ENCODE results near the gene RERG. TPM values are rescaled to one million over a fixed set of nuclear protein-coding genes. Genes with fewer than 3 reads are reported as not detected.

RERG gene
- total RNA-seq, 3 donors from 2014 or later (not counting 1 experiment from before 2014, with no cell fraction given) = not detected

DNA sequence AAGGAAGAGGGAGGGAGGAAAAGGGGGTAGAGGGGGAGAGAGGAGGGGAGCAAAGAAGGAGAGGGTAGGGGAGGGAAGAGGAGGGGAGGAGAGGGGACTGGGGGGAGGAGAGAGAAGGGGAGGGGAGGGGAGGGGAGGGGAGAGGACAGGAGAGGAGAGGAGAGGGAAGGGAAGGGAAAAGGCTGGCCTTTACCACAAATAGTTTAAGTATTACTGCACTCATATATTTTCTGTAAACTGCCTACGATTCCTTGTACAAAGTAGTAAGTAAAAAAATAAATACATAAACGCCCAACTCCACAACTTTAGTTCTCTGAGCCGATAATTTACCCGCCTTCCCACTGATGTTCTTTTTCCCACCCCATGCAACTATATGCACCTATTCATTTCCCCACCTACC is 23.7 kb upstream of the RERG start:
- peaks cover 30 to 60% of the 10 kb centered on the region in 2 donors for H3K27me3 Mint-ChIP-seq (ENCODE audit: low read depth in 2 of 2)
- Histone ChIP-seq H3K27me3 (ENCODE audit: control insufficient read depth, insufficient read depth, low read length) (peaks cover 2% of the 10 kb centered on the region), H3K36me3 (ENCODE audit: control insufficient read depth, insufficient read depth, low read length) (no peaks in the 10 kb centered on the region), H3K27ac (ENCODE audit: low read length) (no peak overlapping the region), H3K9me3 (ENCODE audit: control insufficient read depth, insufficient read depth, low read length) (no peaks in the 10 kb centered on the region), H3K4me3 (ENCODE audit: low read length) (no peak overlapping the region), H3K4me1 (ENCODE audit: control insufficient read depth, insufficient read depth, low read length) (no peaks in the 10 kb centered on the region)
- 92% methylated on average over 3 of the region's 4 CpGs for WGBS (ENCODE audit: insufficient coverage)
- no peak overlapping the region for H3K27ac Mint-ChIP-seq
- peaks cover 9 to 10% of the 10 kb centered on the region in 2 donors for H3K9me3 Mint-ChIP-seq
- no peaks in the 10 kb centered on the region for H3K4me1 Mint-ChIP-seq
- DNase-seq (no peak), ATAC-seq (no peak)
- TF ChIP-seq, protein P1, sequence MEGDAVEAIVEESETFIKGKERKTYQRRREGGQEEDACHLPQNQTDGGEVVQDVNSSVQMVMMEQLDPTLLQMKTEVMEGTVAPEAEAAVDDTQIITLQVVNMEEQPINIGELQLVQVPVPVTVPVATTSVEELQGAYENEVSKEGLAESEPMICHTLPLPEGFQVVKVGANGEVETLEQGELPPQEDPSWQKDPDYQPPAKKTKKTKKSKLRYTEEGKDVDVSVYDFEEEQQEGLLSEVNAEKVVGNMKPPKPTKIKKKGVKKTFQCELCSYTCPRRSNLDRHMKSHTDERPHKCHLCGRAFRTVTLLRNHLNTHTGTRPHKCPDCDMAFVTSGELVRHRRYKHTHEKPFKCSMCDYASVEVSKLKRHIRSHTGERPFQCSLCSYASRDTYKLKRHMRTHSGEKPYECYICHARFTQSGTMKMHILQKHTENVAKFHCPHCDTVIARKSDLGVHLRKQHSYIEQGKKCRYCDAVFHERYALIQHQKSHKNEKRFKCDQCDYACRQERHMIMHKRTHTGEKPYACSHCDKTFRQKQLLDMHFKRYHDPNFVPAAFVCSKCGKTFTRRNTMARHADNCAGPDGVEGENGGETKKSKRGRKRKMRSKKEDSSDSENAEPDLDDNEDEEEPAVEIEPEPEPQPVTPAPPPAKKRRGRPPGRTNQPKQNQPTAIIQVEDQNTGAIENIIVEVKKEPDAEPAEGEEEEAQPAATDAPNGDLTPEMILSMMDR (IDR thresholded peaks at IDR 0.05) = no peak
- intact Hi-C loops (cut with micrococcal nuclease) = no loop called here
- peaks cover 15% of the 10 kb centered on the region for H3K36me3 Mint-ChIP-seq
- no peak overlapping the region for H3K4me3 Mint-ChIP-seq

DNA sequence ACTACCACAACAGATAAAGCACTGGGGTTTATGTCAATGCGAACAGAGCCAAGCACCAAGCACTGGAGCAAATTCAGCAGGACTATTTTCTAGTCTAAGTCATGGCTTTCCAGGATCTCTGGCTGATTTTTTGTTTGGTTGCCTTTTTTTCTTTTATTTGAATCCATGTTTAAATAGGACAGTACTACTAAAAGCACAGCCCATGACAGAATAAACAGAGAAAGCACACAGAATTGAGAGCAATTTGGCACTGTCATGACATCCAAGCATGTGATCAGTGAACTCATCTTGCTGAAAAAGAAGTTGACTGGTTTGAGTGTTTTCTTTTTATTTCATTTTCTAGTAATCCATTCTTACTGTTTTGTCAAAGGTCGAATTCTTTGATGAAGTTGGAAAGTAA is 23.1 kb upstream of the RERG start:
- H3K27me3 Mint-ChIP-seq (ENCODE audit: low read depth in 2 of 2) = peaks cover 27 to 54% of the 10 kb centered on the region in 2 donors
- peaks cover 9 to 10% of the 10 kb centered on the region in 2 donors for H3K9me3 Mint-ChIP-seq
- no peaks in the 10 kb centered on the region for H3K4me1 Mint-ChIP-seq
- DNase-seq (no peak), ATAC-seq (no peak)
- peaks cover 15% of the 10 kb centered on the region for H3K36me3 Mint-ChIP-seq
- intact Hi-C loops (cut with micrococcal nuclease) = no loop called here
- WGBS (ENCODE audit: insufficient coverage) = 47% methylated on average over 2 of the region's 2 CpGs
- no peak overlapping the region for H3K27ac ChIP-seq (ENCODE audit: low read length)
- no peaks in the 10 kb centered on the region for H3K4me1 ChIP-seq (ENCODE audit: control insufficient read depth, insufficient read depth, low read length)
- TF ChIP-seq, protein P1 (IDR thresholded peaks at IDR 0.05) = no peak
- H3K4me3 ChIP-seq (ENCODE audit: low read length) = no peak overlapping the region
- H3K4me3 Mint-ChIP-seq = no peak overlapping the region
- H3K27ac Mint-ChIP-seq = no peak overlapping the region
- H3K36me3 ChIP-seq (ENCODE audit: control insufficient read depth, insufficient read depth, low read length) = no peaks in the 10 kb centered on the region
- peaks cover 2% of the 10 kb centered on the region for H3K27me3 ChIP-seq (ENCODE audit: control insufficient read depth, insufficient read depth, low read length)
- no peaks in the 10 kb centered on the region for H3K9me3 ChIP-seq (ENCODE audit: control insufficient read depth, insufficient read depth, low read length)

DNA sequence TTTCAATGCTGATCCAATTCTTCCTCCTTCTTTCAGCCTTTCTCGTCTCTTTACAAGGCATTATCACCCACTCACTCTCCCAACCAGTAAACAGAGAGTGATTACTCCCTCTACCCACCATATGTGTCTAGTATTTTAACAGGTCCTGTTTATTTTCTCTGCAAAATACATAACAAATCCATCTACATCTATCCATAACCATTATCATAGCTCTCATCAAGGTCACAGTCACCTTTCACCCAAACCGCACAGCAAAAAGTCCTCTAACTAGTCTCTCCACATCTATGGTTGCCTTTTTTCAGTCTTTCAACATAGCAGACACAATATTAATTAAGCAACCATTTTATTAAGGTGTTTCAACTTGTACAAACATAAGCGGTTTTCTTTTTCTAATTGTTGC is 21.9 kb upstream of the RERG start:
- Mint-ChIP-seq H3K4me1 (no peaks in the 10 kb centered on the region), H3K4me3 (no peak overlapping the region), H3K36me3 (peaks cover 15% of the 10 kb centered on the region), H3K9me3 (peaks cover 6 to 9% of the 10 kb centered on the region in 2 donors), H3K27me3 (ENCODE audit: low read depth in 2 of 2) (peaks cover 22 to 46% of the 10 kb centered on the region in 2 donors), H3K27ac (no peak overlapping the region)
- Histone ChIP-seq H3K9me3 (ENCODE audit: control insufficient read depth, insufficient read depth, low read length) (no peaks in the 10 kb centered on the region), H3K4me3 (ENCODE audit: low read length) (no peak overlapping the region), H3K36me3 (ENCODE audit: control insufficient read depth, insufficient read depth, low read length) (no peaks in the 10 kb centered on the region), H3K4me1 (ENCODE audit: control insufficient read depth, insufficient read depth, low read length) (no peaks in the 10 kb centered on the region), H3K27me3 (ENCODE audit: control insufficient read depth, insufficient read depth, low read length) (peaks cover 2% of the 10 kb centered on the region), H3K27ac (ENCODE audit: low read length) (no peak overlapping the region)
- DNase-seq (no peak), ATAC-seq (no peak)
- 81% methylated on average over 3 of the region's 3 CpGs for WGBS (ENCODE audit: insufficient coverage)
- TF ChIP-seq, protein P1 (IDR thresholded peaks at IDR 0.05) = no peak
- intact Hi-C loops (cut with micrococcal nuclease) = no loop called here

DNA sequence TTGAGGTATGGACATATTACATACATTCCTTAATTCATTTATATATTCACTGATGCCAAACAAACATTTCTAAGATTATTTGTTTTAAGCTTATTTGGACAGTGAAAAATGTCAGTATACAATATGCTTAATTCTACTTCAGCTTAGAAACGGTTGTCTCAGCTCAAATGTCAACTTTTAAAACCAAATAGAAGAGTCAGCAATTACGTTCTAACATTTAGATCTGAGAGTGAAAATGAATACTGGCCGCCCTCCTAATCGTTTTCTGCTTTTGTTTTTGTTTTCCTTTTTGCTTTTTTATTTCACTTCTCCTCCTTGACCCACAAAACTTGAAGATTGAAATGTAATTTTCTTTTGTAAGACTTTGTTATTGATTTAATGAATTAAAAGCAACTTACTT is 19.7 kb upstream of the RERG start:
- DNase-seq (no peak), ATAC-seq (no peak)
- peaks cover 20 to 34% of the 10 kb centered on the region in 2 donors for H3K27me3 Mint-ChIP-seq (ENCODE audit: low read depth in 2 of 2)
- H3K9me3 Mint-ChIP-seq = peaks cover 0 to 2% of the 10 kb centered on the region in 2 donors
- intact Hi-C loops (cut with micrococcal nuclease) = no loop called here
- no peaks in the 10 kb centered on the region for H3K36me3 Mint-ChIP-seq
- TF ChIP-seq, protein P1 (IDR thresholded peaks at IDR 0.05) = no peak
- Histone ChIP-seq H3K36me3 (ENCODE audit: control insufficient read depth, insufficient read depth, low read length) (no peaks in the 10 kb centered on the region), H3K27ac (ENCODE audit: low read length) (no peak overlapping the region), H3K9me3 (ENCODE audit: control insufficient read depth, insufficient read depth, low read length) (no peaks in the 10 kb centered on the region), H3K27me3 (ENCODE audit: control insufficient read depth, insufficient read depth, low read length) (peaks cover 2% of the 10 kb centered on the region), H3K4me3 (ENCODE audit: low read length) (no peak overlapping the region), H3K4me1 (ENCODE audit: control insufficient read depth, insufficient read depth, low read length) (no peaks in the 10 kb centered on the region)
- H3K27ac Mint-ChIP-seq = no peak overlapping the region
- no peak overlapping the region for H3K4me3 Mint-ChIP-seq
- no peaks in the 10 kb centered on the region for H3K4me1 Mint-ChIP-seq
- 79% methylated on average over 2 of the region's 4 CpGs for WGBS (ENCODE audit: insufficient coverage)

Data from natural killer cell (primary cell).